Pancreas (tissue), 10 donors: ENCODE measurements around the gene DRAP1. TPM values are rescaled to one million over a fixed set of nuclear protein-coding genes. Genes with fewer than 3 reads are reported as not detected.

ENCODE experiments used
- ATAC-seq, 4 donors: fragments of 200-7000 bp; cut with Tn5 transposase; one replicate each; pipeline versions ENCODE4 v1.8.0 to v1.9.1; 2020; ENCODE audit warnings: mild to moderate bottlenecking in 4 of 4, moderate library complexity in 4 of 4
- DNase-seq, 6 donors: peaks; one replicate each; pipeline ENCODE4 v3.0.0-alpha.2; 2020
- FAIRE-seq: peaks from 2 replicates; lab custom pipeline; 2012; peaks lifted over from hg19 to GRCh38; lab: Jason Lieb, UNC
- H3K27ac ChIP-seq, 4 donors: fragments of 200-600 bp; sonication (generic); 1 replicate in 3 of 4; 2 replicates in 1 of 4; pipeline versions ENCODE4 v1.5.0 to v1.8.0; 2020
- H3K27me3 ChIP-seq, 4 donors: fragments of 200-600 bp; one replicate each; pipeline ENCODE4 v1.8.0; 2021
- H3K36me3 ChIP-seq, 3 donors: fragments of 200-600 bp; sonication (generic) in 1 of 3; one replicate each; pipeline versions ENCODE4 v1.5.0 to v1.8.0; 2020 to 2021
- H3K4me1 ChIP-seq, 3 donors: fragments of 200-600 bp; one replicate each; pipeline ENCODE4 v1.8.0; 2021
- H3K4me3 ChIP-seq, 4 donors: fragments of 200-600 bp; sonication (generic) in 2 of 4; one replicate each; pipeline versions ENCODE4 v1.5.0 to v1.8.0; 2020 to 2021
- H3K9me3 ChIP-seq, 4 donors: fragments of 200-600 bp; one replicate each; pipeline ENCODE4 v1.8.0; 2021
- CTCF ChIP-seq, 4 donors: fragments of 200-600 bp; sonication (generic) in 3 of 4; IDR thresholded peaks; one replicate each; pipeline versions ENCODE4 v1.5.0 to v1.8.0; 2021; ENCODE audit warnings: antibody characterized with exemption in 4 of 4
- WGBS, 2 donors: extraction: QIAGEN DNeasy Blood & Tissue Kit; methylation state at CpG; one replicate each; pipeline ENCODE4 v1.1.7; 2013; 5-methylcytosine and 5-hydroxymethylcytosine counted together
- intact Hi-C, 3 donors: fragments of 100-400 bp; cut with DNase I; formaldehyde crosslinking; loops; one replicate each; pipeline versions ENCODE4 v1.11.1 to v1.14.2; 2022
- polyA plus RNA-seq, 2 donors: library from polyadenylated mRNA; stranded (reverse); fragments of 200-250 nt; gene quantifications; one replicate each; pipeline ENCODE4 v1.2.3, GENCODE V29; 2013
- total RNA-seq, 6 donors: library from RNA; stranded (reverse); fragmentation: NEBNext Ultra II Directional in 4 of 6; extraction: Animal tissue kit (Norgen Biotek cat#: 25700) in 4 of 6; gene quantifications; one replicate each; pipeline versions ENCODE4 v1.2.1 to v1.2.4, GENCODE V29; 2021 to 2023
- donor health status: healthy with polysubstance abuse.
- donor health status: DM: no; HTN: no; CAD: no; lungs with moderate emphysema.
- donor health status: DM: no; HTN: no; CAD: no.
- donor health status: control.
- donor health status: control.
- donor health status: Bipolar disorder and iron deficiency.
- donor health status: DM: yes; HTN: yes; CAD: no.
- donor health status: DM: no; HTN: no; CAD: no.
- donor health status: DM: no; HTN: no; CAD: no.
- donor health status: DM: yes; HTN: yes; CAD: no.

Gene DRAP1
- total and polyA plus RNA-seq, 8 donors, result 20.4 to 58.8 (median 27.2) TPM

- FAIRE-seq, result no peak
- Histone ChIP-seq H3K36me3 (peaks cover 5 to 41% (median 36%) of the 10 kb centered on the region in 3 donors), H3K4me3 (no peak overlapping the region), H3K27me3 (no peaks in the 10 kb centered on the region), H3K4me1 (peaks cover 7 to 16% (median 13%) of the 10 kb centered on the region in 3 donors), H3K27ac (no peak overlapping the region), H3K9me3 (no peaks in the 10 kb centered on the region)
- WGBS, 2 donors, result 92 to 94% methylated on average over 30 of the region's 30 CpGs
- peak in 1 of 6 donors; percentile 70 for DNase-seq
- intact Hi-C loops, result no loop called here
- no peak for TF ChIP-seq CTCF (IDR thresholded peaks at IDR 0.05)
- ATAC-seq, result no peak
These were observed 48.2 kb downstream of the DRAP1 start for GRCh38 chr11:65967329-65967934.

- H3K36me3 ChIP-seq, result peaks cover 5 to 41% (median 40%) of the 10 kb centered on the region in 3 donors
- no peak for TF ChIP-seq CTCF (IDR thresholded peaks at IDR 0.05)
- H3K4me1 ChIP-seq, result peaks cover 0 to 2% (median 0%) of the 10 kb centered on the region in 3 donors
- H3K27me3 ChIP-seq, result no peaks in the 10 kb centered on the region
- FAIRE-seq, result no peak
- no peak overlapping the region for H3K4me3 ChIP-seq
- ATAC-seq, result no peak
- H3K9me3 ChIP-seq, result no peaks in the 10 kb centered on the region
- DNase-seq, result no peak
- H3K27ac ChIP-seq, result no peak overlapping the region
- 86 to 89% methylated on average over 15 of the region's 15 CpGs for WGBS, 2 donors
- intact Hi-C loops, result no loop called here
These were observed 49.6 kb downstream of the DRAP1 start for GRCh38 chr11:65968600-65969482.

Other genes starting within 250 kb of the DRAP1 start
- gene KAT5, start 207.2 kb upstream of the DRAP1 start, total RNA-seq, result 10 to 100 TPM; 26.5 to 39.8 (median 35.0) TPM
- gene KAT5, start 207.2 kb upstream of the DRAP1 start, polyA plus RNA-seq, result 10 to 100 TPM; 79.6 to 99.6 TPM
- gene RNASEH2C, start 198.6 kb upstream of the DRAP1 start, total RNA-seq, result 10 to 100 TPM; 16.1 to 29.3 (median 20.4) TPM
- gene RNASEH2C, start 198.6 kb upstream of the DRAP1 start, polyA plus RNA-seq, result 10 to 100 TPM; 37.1 to 49.3 TPM
- 10 to 100 TPM; 10.2 to 12.7 (median 11.5) TPM for gene AP5B1, start 138.4 kb upstream of the DRAP1 start, total RNA-seq
- 10 to 100 TPM in 1 of 2 donors, 1 to 10 TPM in 1; 4.2 to 10.4 TPM for gene AP5B1, start 138.4 kb upstream of the DRAP1 start, polyA plus RNA-seq
- 1 to 10 TPM; 1.1 to 5.6 (median 1.8) TPM for gene OVOL1, start 132.4 kb upstream of the DRAP1 start, total RNA-seq
- 1 to 10 TPM; 1.9 TPM for gene OVOL1, start 132.4 kb upstream of the DRAP1 start, polyA plus RNA-seq
- gene SNX32, start 85.5 kb upstream of the DRAP1 start, total RNA-seq, result under 1 TPM in 4 of 6 donors, not detected in 2; 0.12 to 0.75 (median 0.43) TPM
- under 1 TPM; 0.23 to 0.30 TPM for gene SNX32, start 85.5 kb upstream of the DRAP1 start, polyA plus RNA-seq
- 100 to 1,000 TPM in 4 of 6 donors, 10 to 100 TPM in 2; 87.8 to 311 (median 148) TPM for gene CFL1, start 61.2 kb upstream of the DRAP1 start, total RNA-seq
- gene CFL1, start 61.2 kb upstream of the DRAP1 start, polyA plus RNA-seq, result 100 to 1,000 TPM; 164 to 231 TPM
- 10 to 100 TPM; 12.7 to 29.5 (median 18.0) TPM for gene MUS81, start 59.0 kb upstream of the DRAP1 start, total RNA-seq
- 10 to 100 TPM; 60.7 to 62.6 TPM for gene MUS81, start 59.0 kb upstream of the DRAP1 start, polyA plus RNA-seq
- 10 to 100 TPM; 11.3 to 40.6 (median 14.9) TPM for gene EFEMP2, start 46.6 kb upstream of the DRAP1 start, total RNA-seq
- gene EFEMP2, start 46.6 kb upstream of the DRAP1 start, polyA plus RNA-seq, result 10 to 100 TPM; 38.3 to 51.0 TPM
- under 1 TPM in 5 of 6 donors, not detected in 1; 0.14 to 0.72 (median 0.46) TPM for gene CTSW, start 39.6 kb upstream of the DRAP1 start, total RNA-seq
- under 1 TPM; 0.31 to 0.65 TPM for gene CTSW, start 39.6 kb upstream of the DRAP1 start, polyA plus RNA-seq
- 10 to 100 TPM; 18.0 to 28.5 (median 22.7) TPM for gene FIBP, start 31.0 kb upstream of the DRAP1 start, total RNA-seq
- gene FIBP, start 31.0 kb upstream of the DRAP1 start, polyA plus RNA-seq, result 10 to 100 TPM; 35.0 to 56.2 TPM
- gene CCDC85B, start 28.8 kb upstream of the DRAP1 start, total RNA-seq, result 10 to 100 TPM in 3 of 6 donors, 1 to 10 TPM in 3; 7.7 to 18.9 (median 10.1) TPM
- 10 to 100 TPM; 13.8 to 22.4 TPM for gene CCDC85B, start 28.8 kb upstream of the DRAP1 start, polyA plus RNA-seq
- gene FOSL1, start 19.0 kb upstream of the DRAP1 start, total RNA-seq, result 1 to 10 TPM in 1 of 6 donors, under 1 TPM in 5; 0.19 to 1.2 (median 0.45) TPM
- 1 to 10 TPM; 2.2 to 4.3 TPM for gene FOSL1, start 19.0 kb upstream of the DRAP1 start, polyA plus RNA-seq
- gene C11orf68, start 364 bp upstream of the DRAP1 start, total RNA-seq, result 10 to 100 TPM; 10.2 to 19.4 (median 13.4) TPM
- gene C11orf68, start 364 bp upstream of the DRAP1 start, polyA plus RNA-seq, result 10 to 100 TPM; 14.3 to 20.8 TPM
- gene TSGA10IP, start 26.1 kb downstream of the DRAP1 start, total RNA-seq, result under 1 TPM in 1 of 6 donors, not detected in 5; 0.19 TPM
- gene TSGA10IP, start 26.1 kb downstream of the DRAP1 start, polyA plus RNA-seq, result not detected
- gene SART1, start 42.3 kb downstream of the DRAP1 start, total RNA-seq, result 10 to 100 TPM; 19.2 to 28.2 (median 22.0) TPM
- 10 to 100 TPM; 73.9 to 98.5 TPM for gene SART1, start 42.3 kb downstream of the DRAP1 start, polyA plus RNA-seq
- 10 to 100 TPM in 5 of 6 donors, 1 to 10 TPM in 1; 9.5 to 16.0 (median 12.2) TPM for gene EIF1AD, start 82.7 kb downstream of the DRAP1 start, total RNA-seq
- gene EIF1AD, start 82.7 kb downstream of the DRAP1 start, polyA plus RNA-seq, result 10 to 100 TPM; 11.6 to 14.0 TPM
- 10 to 100 TPM; 47.5 to 99.0 (median 77.4) TPM for gene BANF1, start 83.1 kb downstream of the DRAP1 start, total RNA-seq
- 100 to 1,000 TPM; 107 to 146 TPM for gene BANF1, start 83.1 kb downstream of the DRAP1 start, polyA plus RNA-seq
- gene CST6, start 92.6 kb downstream of the DRAP1 start, total RNA-seq, result under 1 TPM in 3 of 6 donors, not detected in 3; 0.22 to 0.94 (median 0.64) TPM
- under 1 TPM in 1 of 2 donors, not detected in 1; 0.80 TPM for gene CST6, start 92.6 kb downstream of the DRAP1 start, polyA plus RNA-seq
- under 1 TPM in 2 of 6 donors, not detected in 4; 0.06 to 0.41 TPM for gene CATSPER1, start 107.1 kb downstream of the DRAP1 start, total RNA-seq
- under 1 TPM; 0.27 to 0.38 TPM for gene CATSPER1, start 107.1 kb downstream of the DRAP1 start, polyA plus RNA-seq
- under 1 TPM in 5 of 6 donors, not detected in 1; 0.20 to 0.83 (median 0.43) TPM for gene GAL3ST3, start 129.7 kb downstream of the DRAP1 start, total RNA-seq
- 1 to 10 TPM in 1 of 2 donors, under 1 TPM in 1; 0.27 to 1.8 TPM for gene GAL3ST3, start 129.7 kb downstream of the DRAP1 start, polyA plus RNA-seq
- 100 to 1,000 TPM in 1 of 6 donors, 10 to 100 TPM in 5; 64.4 to 118 (median 83.3) TPM for gene SF3B2, start 132.9 kb downstream of the DRAP1 start, total RNA-seq
- gene SF3B2, start 132.9 kb downstream of the DRAP1 start, polyA plus RNA-seq, result 10 to 100 TPM; 75.8 to 99.0 TPM
- gene PACS1, start 150.8 kb downstream of the DRAP1 start, total RNA-seq, result 10 to 100 TPM; 19.6 to 61.0 (median 28.8) TPM
- 10 to 100 TPM; 16.9 to 27.1 TPM for gene PACS1, start 150.8 kb downstream of the DRAP1 start, polyA plus RNA-seq